Stimulated activated memory B cell treated with anti-CD40 and anti-IgM and Interleukin-4, amounts not matched to agents 10 μg/mL and 1 μg/mL and 100 μg/mL, for 72 hours (primary cell): ENCODE data around the gene SLC12A9.

ENCODE experiments used
- ATAC-seq: fragments of 150-1000 bp; cut with Tn5 transposase; 2 replicates; pipeline ENCODE4 v1.10.0; 2021
- H3K27ac Mint-ChIP-seq: one replicate; pipeline ENCODE4 v1.8.0; 2022; ENCODE audit warnings: mild to moderate bottlenecking, mixed read lengths
- H3K27me3 Mint-ChIP-seq: one replicate; pipeline ENCODE4 v1.8.0; 2022; ENCODE audit warnings: mixed read lengths
- H3K36me3 Mint-ChIP-seq: one replicate; pipeline ENCODE4 v1.8.0; 2022; ENCODE audit warnings: mixed read lengths
- H3K4me1 Mint-ChIP-seq: one replicate; pipeline ENCODE4 v1.8.0; 2022; ENCODE audit warnings: mixed read lengths
- H3K4me3 Mint-ChIP-seq: one replicate; pipeline ENCODE4 v1.8.0; 2022; ENCODE audit warnings: mild to moderate bottlenecking, moderate library complexity, mixed read lengths
- H3K9me3 Mint-ChIP-seq: one replicate; pipeline ENCODE4 v1.8.0; 2022; ENCODE audit warnings: mixed read lengths

SLC12A9 gene

DNA sequence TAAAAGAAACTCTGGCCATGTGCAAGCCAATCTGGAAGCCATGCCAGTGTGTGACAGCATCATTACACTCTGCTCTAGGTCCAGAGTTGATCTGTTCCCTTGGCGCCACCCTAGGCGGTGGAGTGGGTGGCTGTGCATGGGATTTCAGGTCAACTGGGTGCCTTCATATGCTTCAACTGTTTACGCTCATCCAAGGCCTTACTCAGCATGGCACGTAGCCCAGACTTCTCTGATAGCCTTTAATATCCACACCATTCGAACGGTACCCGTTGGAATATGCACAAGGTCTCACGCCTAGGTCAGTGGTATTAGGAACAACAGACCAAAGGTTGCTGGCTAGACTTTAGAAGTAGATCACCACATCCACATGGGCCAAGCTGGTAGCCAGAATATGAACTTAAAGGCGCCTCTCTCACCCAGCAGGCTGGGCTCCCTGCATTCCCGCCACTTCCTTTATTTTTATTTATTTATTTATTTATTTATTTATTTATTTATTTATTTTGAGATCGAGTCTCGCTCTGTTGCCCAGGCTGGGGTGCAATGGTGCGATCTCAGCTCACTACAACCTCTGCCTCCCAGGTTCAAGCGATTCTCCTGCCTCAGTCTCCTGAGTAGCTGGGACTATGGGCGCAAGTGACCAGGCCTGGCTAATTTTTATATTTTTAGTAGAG is 61.8 kb downstream of the SLC12A9 start:
- Mint-ChIP-seq H3K36me3 (no peaks in the 10 kb centered on the region), H3K27me3 (peaks cover 57% of the 10 kb centered on the region), H3K4me1 (peaks cover 14% of the 10 kb centered on the region), H3K4me3 (no peak overlapping the region), H3K27ac (no peak overlapping the region), H3K9me3 (no peaks in the 10 kb centered on the region)
- ATAC-seq, result no peak

DNA sequence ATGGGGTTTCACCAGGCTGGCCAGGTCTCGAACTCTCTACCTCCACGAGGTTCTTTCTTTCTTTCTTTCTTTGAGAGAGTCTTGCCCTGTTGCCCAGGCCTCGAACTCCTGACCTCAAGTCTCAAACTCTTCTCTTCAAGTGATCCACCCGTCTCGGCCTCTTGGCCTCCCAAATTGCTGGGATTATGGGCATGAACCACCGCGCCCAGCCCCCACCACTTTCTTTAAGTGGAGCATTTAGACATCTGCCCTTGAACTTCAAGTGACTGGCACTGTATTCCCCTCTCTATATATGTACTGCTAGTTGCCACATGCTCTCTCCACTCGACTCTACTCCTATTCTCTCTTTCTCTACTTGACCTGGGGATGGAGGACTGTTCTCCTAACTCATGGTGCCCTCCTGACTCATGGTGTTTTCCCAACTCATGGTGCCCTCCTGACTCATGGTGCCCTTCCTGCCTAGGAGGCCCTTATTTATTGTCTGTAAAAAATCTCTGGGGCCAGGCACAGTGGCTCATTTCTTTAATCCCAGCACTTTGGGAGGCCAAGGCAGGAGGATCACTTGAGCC is 62.5 kb downstream of the SLC12A9 start:
- H3K27ac Mint-ChIP-seq, result no peak overlapping the region
- no peak for ATAC-seq
- H3K4me3 Mint-ChIP-seq, result no peak overlapping the region
- H3K9me3 Mint-ChIP-seq, result no peaks in the 10 kb centered on the region
- H3K27me3 Mint-ChIP-seq, result peaks cover 57% of the 10 kb centered on the region
- H3K36me3 Mint-ChIP-seq, result no peaks in the 10 kb centered on the region
- peaks cover 14% of the 10 kb centered on the region for H3K4me1 Mint-ChIP-seq
